Fibroblast of skin of right quadriceps (primary cell): ENCODE measurements around the gene VIPR2.
"Not testable (repeated sequence)": the region's sequence is repeated elsewhere in the genome, so short reads cannot be mapped to it uniquely, and the experiment has no call there.

ENCODE experiments used
- DNase-seq: peaks from one replicate; pipeline ENCODE4 v3.0.0-alpha.2; 2013

The VIPR2 gene

GRCh38 chr7:159005618-159006017, 139.0 kb downstream of the VIPR2 start:
- DNase-seq: no peak

- DNase-seq: no peak
Measured at GRCh38 chr7:159004411-159004810, 140.3 kb downstream of the VIPR2 start.

- no peak for DNase-seq
Measured at GRCh38 chr7:159001811-159002210, 142.9 kb downstream of the VIPR2 start.

GRCh38 chr7:159000859-159001435, 143.7 kb downstream of the VIPR2 start:
- DNase-seq: no peak

- DNase-seq: no peak
Measured at GRCh38 chr7:159000070-159000469, 144.6 kb downstream of the VIPR2 start.

- no peak for DNase-seq
Measured at GRCh38 chr7:158999496-158999895, 145.2 kb downstream of the VIPR2 start.

- not testable (repeated sequence) for DNase-seq
Measured at GRCh38 chr7:158998261-158998660, 146.4 kb downstream of the VIPR2 start.

- DNase-seq: no peak
Measured at GRCh38 chr7:158997471-158997870, 147.2 kb downstream of the VIPR2 start.

- no peak for DNase-seq
Measured at GRCh38 chr7:158997110-158997453, 147.6 kb downstream of the VIPR2 start.

GRCh38 chr7:158996214-158997109, 148.2 kb downstream of the VIPR2 start:
- DNase-seq: no peak

GRCh38 chr7:158995514-158995913, 149.2 kb downstream of the VIPR2 start:
- no peak for DNase-seq

GRCh38 chr7:158994687-158995086, 150.0 kb downstream of the VIPR2 start:
- no peak for DNase-seq

- DNase-seq: no peak
Measured at GRCh38 chr7:158993591-158993990, 151.1 kb downstream of the VIPR2 start.

GRCh38 chr7:158992759-158993158, 151.9 kb downstream of the VIPR2 start:
- DNase-seq: no peak

GRCh38 chr7:158991824-158992621, 152.6 kb downstream of the VIPR2 start:
- DNase-seq: no peak

- no peak for DNase-seq
Measured at GRCh38 chr7:158988996-158989395, 155.7 kb downstream of the VIPR2 start.

- no peak for DNase-seq
Measured at GRCh38 chr7:158988302-158988862, 156.3 kb downstream of the VIPR2 start.

- no peak for DNase-seq
Measured at GRCh38 chr7:158987691-158988090, 157.0 kb downstream of the VIPR2 start.

GRCh38 chr7:158985583-158985982, 159.1 kb downstream of the VIPR2 start:
- no peak for DNase-seq

GRCh38 chr7:158984007-158984406, 160.7 kb downstream of the VIPR2 start:
- DNase-seq: not testable (repeated sequence)

- not testable (repeated sequence) for DNase-seq
Measured at GRCh38 chr7:158982080-158982479, 162.6 kb downstream of the VIPR2 start.

GRCh38 chr7:158979635-158980351, 164.9 kb downstream of the VIPR2 start:
- DNase-seq: no peak
